ENCODE data around the gene TRAFD1. TPM values are rescaled to one million over a fixed set of nuclear protein-coding genes. Genes with fewer than 3 reads are reported as not detected.
A peak's percentile ranks its signal among the peaks of the same experiment; 100 is the strongest.

Gene TRAFD1
- total and polyA plus RNA-seq, 9 of the 15 experiments (the other 6 are each of a cell fraction or from before 2014, with no cell fraction given), result 41.3 to 85.5 (median 54.5) TPM

DNA sequence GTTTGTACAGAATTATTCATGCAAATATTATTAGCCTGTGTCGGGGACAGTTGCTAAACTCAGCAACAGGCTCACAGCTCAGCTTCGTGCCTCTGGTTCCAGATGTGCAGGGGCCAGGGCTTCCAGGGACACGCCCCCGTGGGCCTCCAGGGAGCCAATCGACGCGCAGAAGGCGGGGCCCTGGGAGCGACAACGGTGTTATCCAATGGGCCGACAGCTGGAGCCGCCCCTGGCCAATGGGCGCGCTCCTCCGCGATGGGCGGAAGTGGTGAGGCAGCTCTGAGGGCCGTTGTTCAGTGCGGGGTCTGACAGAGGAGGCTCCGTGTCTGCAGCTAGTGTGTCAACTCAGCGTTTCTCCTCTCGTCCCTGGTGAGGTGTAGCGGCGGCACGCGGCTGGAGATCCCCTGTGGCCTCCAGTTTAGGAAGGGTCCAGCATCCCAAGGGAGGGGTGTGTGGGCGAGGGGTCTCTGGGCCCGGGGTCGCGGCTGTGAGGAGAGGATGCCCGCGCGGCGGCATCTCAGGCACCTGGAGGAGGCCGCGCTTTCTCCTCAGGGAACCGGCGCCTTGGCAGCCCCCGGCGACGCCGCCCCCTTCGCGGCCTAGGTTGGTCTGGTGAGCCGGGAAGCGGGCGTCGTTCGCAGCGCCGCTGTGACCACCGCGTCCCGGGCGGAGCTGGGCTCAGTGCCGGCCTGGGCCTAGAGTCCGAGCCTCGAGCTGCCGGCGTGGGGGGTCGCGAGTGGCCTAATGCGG is at the start of gene TRAFD1 (continued):
- TF ChIP-seq ASH1L (IDR thresholded peaks at IDR 0.05; ENCODE audit: borderline replicate concordance, low read depth, partially characterized antibody) (peak; percentile 98), SP2 (IDR thresholded peaks at IDR 0.05; ENCODE audit: extremely low read depth, low read depth, low read length, poor library complexity, severe bottlenecking) (peak; percentile 94), ZBED1 (IDR thresholded peaks at IDR 0.05) (peak; percentile 63; the same call in 1 of the 2 replicates), IFI16 (CRISPR knock-in tag; IDR thresholded peaks at IDR 0.05) (no peak), SNRNP70 (optimal IDR thresholded peaks at IDR 0.05; ENCODE audit: low read depth, low read length) (no peak), NEUROD1 (IDR thresholded peaks at IDR 0.05; ENCODE audit: borderline replicate concordance, low read depth, low read length, partially characterized antibody) (peak; percentile 97), MTA1 (IDR thresholded peaks at IDR 0.05; ENCODE audit: borderline replicate concordance) (no peak), CREB1 (IDR thresholded peaks at IDR 0.05) (peak; percentile 65; the same call in 1 of the 2 replicates), CREB1 (CRISPR knock-in tag; IDR thresholded peaks at IDR 0.05) (peak; percentile 71), MLLT1 (IDR thresholded peaks at IDR 0.05) (peak; percentile 61 to 76; a peak in 2 of 4 replicates), KDM4B (IDR thresholded peaks at IDR 0.05; ENCODE audit: borderline replicate concordance in 2 of 2, low read depth in 1 of 2) (peak in 1 of 2 experiments; percentile 51; a peak in 1 of 4 replicates)
